Measurements from ENCODE around the gene SLC38A1. TPM values are rescaled to one million over a fixed set of nuclear protein-coding genes. Genes with fewer than 3 reads are reported as not detected.

SLC38A1 gene
- polyA plus RNA-seq, 2 of the 4 experiments (the other 2 are of a cell fraction): 62.7 to 231 TPM

DNA sequence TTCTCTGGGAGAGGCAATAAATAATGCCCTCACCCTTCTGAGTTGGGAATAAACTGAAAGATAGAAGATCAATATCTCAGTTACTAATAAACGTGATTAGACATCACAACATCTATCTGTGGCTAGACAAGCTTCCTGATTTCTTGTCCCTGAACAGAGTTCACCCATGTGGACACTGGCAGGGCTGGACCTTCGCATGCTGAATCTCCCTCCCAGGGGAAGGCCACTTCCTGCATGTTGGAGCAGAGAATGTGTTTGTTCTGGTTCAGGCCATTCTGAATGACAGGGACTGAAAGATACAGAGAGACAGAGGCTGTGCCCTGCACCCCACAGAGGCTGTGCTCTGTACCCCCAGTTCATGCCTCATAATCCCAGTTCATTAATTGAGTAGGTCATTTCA lies 132.6 kb downstream of the SLC38A1 start:
- FAIRE-seq (no peak), ATAC-seq (no peak), DNase-seq (ENCODE audit: low read depth in 1 of 2, low spot score in 1 of 2) (no peak)
- Histone ChIP-seq H3K4me2 (no peak overlapping the region), H3K4me1 (no peaks in the 10 kb centered on the region), H3K4me3 (no peak overlapping the region), H3K9me3 (no peaks in the 10 kb centered on the region), H3K27ac (no peak overlapping the region)
- TF ChIP-seq GATA3 (IDR thresholded peaks at IDR 0.05; ENCODE audit: borderline replicate concordance) (no peak), SMC3 (IDR thresholded peaks at IDR 0.05) (no peak), RFX5 (IDR thresholded peaks at IDR 0.05) (no peak), CEBPB (IDR thresholded peaks at IDR 0.05) (no peak), POLR2AphosphoS2 (conservative IDR thresholded peaks at IDR 0.05; ENCODE audit: low read length) (no peak), ZNF302 (CRISPR knock-in tag; IDR thresholded peaks at IDR 0.05) (no peak), RCOR1 (IDR thresholded peaks at IDR 0.05; ENCODE audit: low read depth, low read length) (no peak), EHMT2 (IDR thresholded peaks at IDR 0.05; ENCODE audit: low read depth) (no peak), HOXB5 (CRISPR knock-in tag; IDR thresholded peaks at IDR 0.05) (no peak), TP53 (CRISPR knock-in tag; IDR thresholded peaks at IDR 0.05) (no peak), POLR2A (IDR thresholded peaks at IDR 0.05; ENCODE audit: low read length) (no peak), CHD2 (IDR thresholded peaks at IDR 0.05; ENCODE audit: low read length, partially characterized antibody) (no peak), RNF2 (IDR thresholded peaks at IDR 0.05; ENCODE audit: borderline replicate concordance, low read depth) (no peak), MAZ (IDR thresholded peaks at IDR 0.05; ENCODE audit: borderline replicate concordance, low read depth, low read length) (no peak)
- TF ChIP-seq, protein P1, sequence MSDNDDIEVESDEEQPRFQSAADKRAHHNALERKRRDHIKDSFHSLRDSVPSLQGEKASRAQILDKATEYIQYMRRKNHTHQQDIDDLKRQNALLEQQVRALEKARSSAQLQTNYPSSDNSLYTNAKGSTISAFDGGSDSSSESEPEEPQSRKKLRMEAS (IDR thresholded peaks at IDR 0.05): no peak
- TF ChIP-seq, protein P2, sequence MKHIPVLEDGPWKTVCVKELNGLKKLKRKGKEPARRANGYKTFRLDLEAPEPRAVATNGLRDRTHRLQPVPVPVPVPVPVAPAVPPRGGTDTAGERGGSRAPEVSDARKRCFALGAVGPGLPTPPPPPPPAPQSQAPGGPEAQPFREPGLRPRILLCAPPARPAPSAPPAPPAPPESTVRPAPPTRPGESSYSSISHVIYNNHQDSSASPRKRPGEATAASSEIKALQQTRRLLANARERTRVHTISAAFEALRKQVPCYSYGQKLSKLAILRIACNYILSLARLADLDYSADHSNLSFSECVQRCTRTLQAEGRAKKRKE (CRISPR knock-in tag; IDR thresholded peaks at IDR 0.05; ENCODE audit: low read depth): no peak
- TF ChIP-seq, protein P3, sequence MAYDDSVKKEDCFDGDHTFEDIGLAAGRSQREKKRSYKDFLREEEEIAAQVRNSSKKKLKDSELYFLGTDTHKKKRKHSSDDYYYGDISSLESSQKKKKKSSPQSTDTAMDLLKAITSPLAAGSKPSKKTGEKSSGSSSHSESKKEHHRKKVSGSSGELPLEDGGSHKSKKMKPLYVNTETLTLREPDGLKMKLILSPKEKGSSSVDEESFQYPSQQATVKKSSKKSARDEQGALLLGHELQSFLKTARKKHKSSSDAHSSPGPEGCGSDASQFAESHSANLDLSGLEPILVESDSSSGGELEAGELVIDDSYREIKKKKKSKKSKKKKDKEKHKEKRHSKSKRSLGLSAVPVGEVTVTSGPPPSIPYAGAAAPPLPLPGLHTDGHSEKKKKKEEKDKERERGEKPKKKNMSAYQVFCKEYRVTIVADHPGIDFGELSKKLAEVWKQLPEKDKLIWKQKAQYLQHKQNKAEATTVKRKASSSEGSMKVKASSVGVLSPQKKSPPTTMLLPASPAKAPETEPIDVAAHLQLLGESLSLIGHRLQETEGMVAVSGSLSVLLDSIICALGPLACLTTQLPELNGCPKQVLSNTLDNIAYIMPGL (CRISPR knock-in tag; IDR thresholded peaks at IDR 0.05; ENCODE audit: borderline replicate concordance): no peak
- TF ChIP-seq, protein P4, sequence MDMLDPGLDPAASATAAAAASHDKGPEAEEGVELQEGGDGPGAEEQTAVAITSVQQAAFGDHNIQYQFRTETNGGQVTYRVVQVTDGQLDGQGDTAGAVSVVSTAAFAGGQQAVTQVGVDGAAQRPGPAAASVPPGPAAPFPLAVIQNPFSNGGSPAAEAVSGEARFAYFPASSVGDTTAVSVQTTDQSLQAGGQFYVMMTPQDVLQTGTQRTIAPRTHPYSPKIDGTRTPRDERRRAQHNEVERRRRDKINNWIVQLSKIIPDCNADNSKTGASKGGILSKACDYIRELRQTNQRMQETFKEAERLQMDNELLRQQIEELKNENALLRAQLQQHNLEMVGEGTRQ (IDR thresholded peaks at IDR 0.05): no peak
- ChIA-PET CTCF (interaction anchor here (0.8 to 5.0 kb wide), 3 partner anchors 11 to 541 kb away, joined by 3 to 23 read pairs (median 3); no protein-coding TSS in a partner anchor), POLR2A (no interaction called here)
- 46% methylated on average over 2 of the region's 2 CpGs for WGBS (ENCODE audit: missing lambda C conversion rate)

DNA sequence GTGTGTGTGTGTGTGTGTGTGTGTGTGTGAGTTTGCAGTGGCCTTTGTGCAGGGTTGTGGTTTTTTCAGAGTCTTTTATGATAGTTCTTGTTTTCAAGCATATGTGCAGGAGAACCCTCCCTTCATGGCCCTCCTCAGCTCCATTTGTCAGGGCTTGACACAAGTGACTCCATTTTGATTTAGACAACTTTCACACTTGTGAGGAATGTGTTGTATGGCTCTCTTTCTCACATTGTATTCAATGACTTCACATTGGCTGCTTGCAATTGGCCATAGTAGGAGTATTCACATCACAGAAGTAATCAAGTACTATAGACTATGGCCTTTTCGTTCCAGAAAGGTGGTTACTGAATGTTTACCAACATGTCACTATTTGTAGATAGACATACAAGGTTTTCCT lies 133.1 kb downstream of the SLC38A1 start:
- CTCF ChIA-PET: interaction anchor here (1.0 to 5.0 kb wide), 2 partner anchors 11 to 542 kb away, joined by 3 to 23 read pairs; no protein-coding TSS in a partner anchor
- FAIRE-seq: no peak

More for the DNA sequence above, 133.1 kb downstream of the SLC38A1 start:
- TF ChIP-seq, protein P5, sequence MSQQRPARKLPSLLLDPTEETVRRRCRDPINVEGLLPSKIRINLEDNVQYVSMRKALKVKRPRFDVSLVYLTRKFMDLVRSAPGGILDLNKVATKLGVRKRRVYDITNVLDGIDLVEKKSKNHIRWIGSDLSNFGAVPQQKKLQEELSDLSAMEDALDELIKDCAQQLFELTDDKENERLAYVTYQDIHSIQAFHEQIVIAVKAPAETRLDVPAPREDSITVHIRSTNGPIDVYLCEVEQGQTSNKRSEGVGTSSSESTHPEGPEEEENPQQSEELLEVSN (IDR thresholded peaks at IDR 0.05; ENCODE audit: borderline replicate concordance, low read depth): no peak
- TF ChIP-seq, protein P6, sequence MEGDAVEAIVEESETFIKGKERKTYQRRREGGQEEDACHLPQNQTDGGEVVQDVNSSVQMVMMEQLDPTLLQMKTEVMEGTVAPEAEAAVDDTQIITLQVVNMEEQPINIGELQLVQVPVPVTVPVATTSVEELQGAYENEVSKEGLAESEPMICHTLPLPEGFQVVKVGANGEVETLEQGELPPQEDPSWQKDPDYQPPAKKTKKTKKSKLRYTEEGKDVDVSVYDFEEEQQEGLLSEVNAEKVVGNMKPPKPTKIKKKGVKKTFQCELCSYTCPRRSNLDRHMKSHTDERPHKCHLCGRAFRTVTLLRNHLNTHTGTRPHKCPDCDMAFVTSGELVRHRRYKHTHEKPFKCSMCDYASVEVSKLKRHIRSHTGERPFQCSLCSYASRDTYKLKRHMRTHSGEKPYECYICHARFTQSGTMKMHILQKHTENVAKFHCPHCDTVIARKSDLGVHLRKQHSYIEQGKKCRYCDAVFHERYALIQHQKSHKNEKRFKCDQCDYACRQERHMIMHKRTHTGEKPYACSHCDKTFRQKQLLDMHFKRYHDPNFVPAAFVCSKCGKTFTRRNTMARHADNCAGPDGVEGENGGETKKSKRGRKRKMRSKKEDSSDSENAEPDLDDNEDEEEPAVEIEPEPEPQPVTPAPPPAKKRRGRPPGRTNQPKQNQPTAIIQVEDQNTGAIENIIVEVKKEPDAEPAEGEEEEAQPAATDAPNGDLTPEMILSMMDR (IDR thresholded peaks at IDR 0.05): no peak
- no peak for TF ChIP-seq HOXB5 (CRISPR knock-in tag; IDR thresholded peaks at IDR 0.05)
- TF ChIP-seq ZFP36 (IDR thresholded peaks at IDR 0.05; ENCODE audit: borderline replicate concordance, partially characterized antibody): no peak
- TF ChIP-seq RAD21 (conservative IDR thresholded peaks at IDR 0.05 in 1 of 2, IDR thresholded peaks at IDR 0.05 in 1 of 2): no peak
- Histone ChIP-seq H3K9me3 (no peaks in the 10 kb centered on the region), H3K4me1 (no peaks in the 10 kb centered on the region), H3K4me3 (no peak overlapping the region), H3K4me2 (no peak overlapping the region), H3K27ac (no peak overlapping the region)
- ATAC-seq (no peak), DNase-seq (ENCODE audit: low read depth in 1 of 2, low spot score in 1 of 2) (no peak)
- POLR2A ChIA-PET: no interaction called here
- 49% methylated on average over 1 of the region's 1 CpG for WGBS (ENCODE audit: missing lambda C conversion rate)
